ENCODE data around the gene TTLL6.

GRCh38 chr17:48723423-48724250, 93.4 kb downstream of the TTLL6 start:
- TF ChIP-seq CTCF (IDR thresholded peaks at IDR 0.05; ENCODE audit: poor library complexity) (no peak), EZH2phosphoT487 (IDR thresholded peaks at IDR 0.05; ENCODE audit: low read depth, severe bottlenecking, unreplicated experiment) (peak; percentile 2), EZH2 (IDR thresholded peaks at IDR 0.05; ENCODE audit: borderline replicate concordance) (peak; percentile 88)
